ENCODE measurements around the gene KRT2.

Gene KRT2

DNA sequence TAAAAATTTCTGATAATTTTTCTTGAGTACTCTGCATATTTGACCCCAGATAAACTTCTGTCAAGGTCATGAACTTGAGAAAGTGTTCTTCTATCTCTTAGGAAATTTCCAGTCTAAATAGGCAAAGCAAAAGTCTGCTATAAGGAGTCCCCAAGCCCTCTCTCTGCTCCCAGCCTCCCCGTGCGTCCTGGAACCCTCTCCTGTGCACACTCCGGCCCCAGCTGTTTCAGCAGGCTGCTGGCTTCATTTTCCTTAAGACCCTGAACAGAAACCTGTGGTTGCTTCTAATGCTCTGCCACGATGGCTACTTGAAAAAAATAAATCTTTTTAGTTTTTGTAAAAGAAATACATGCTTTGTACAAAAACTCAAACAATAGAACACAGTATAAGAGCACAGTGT is 14.7 kb downstream of the KRT2 start:
- no peak for DNase-seq (ENCODE audit: low spot score)

DNA sequence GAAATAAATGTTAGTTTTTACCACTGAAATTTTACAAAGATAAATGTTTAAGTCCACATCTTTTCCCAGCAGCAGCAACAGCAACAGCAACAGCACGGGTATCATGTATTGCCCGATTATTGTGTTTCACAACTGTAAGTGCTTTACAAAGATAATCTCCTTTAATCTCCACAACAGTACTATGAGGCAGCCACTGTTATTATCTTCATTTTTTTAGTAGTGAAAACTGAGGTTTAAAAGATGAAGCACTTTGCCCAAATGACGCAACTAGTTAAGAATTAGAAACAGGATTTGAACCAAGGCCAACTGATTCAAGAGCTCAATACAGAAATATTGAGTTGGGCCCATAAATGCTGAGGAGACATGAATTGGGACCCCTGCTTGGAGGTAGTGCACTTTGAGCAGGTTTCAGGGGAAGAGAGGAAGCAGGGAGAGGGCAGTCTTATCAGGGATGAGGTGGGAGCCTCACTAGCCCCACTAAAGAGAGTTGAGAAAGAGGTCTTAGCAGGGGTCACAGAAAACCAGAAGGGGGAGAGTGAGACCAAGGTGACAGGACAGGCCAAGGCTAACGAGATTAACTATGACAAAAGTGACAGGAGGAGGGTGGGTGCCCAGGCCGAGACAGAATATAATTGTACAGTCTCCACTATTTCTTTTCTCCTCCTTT is 15.3 kb downstream of the KRT2 start:
- no peak for DNase-seq (ENCODE audit: low spot score)

- DNase-seq (ENCODE audit: low spot score): no peak
These were observed 15.8 kb downstream of the KRT2 start for GRCh38 chr12:52636189-52636588.

DNA sequence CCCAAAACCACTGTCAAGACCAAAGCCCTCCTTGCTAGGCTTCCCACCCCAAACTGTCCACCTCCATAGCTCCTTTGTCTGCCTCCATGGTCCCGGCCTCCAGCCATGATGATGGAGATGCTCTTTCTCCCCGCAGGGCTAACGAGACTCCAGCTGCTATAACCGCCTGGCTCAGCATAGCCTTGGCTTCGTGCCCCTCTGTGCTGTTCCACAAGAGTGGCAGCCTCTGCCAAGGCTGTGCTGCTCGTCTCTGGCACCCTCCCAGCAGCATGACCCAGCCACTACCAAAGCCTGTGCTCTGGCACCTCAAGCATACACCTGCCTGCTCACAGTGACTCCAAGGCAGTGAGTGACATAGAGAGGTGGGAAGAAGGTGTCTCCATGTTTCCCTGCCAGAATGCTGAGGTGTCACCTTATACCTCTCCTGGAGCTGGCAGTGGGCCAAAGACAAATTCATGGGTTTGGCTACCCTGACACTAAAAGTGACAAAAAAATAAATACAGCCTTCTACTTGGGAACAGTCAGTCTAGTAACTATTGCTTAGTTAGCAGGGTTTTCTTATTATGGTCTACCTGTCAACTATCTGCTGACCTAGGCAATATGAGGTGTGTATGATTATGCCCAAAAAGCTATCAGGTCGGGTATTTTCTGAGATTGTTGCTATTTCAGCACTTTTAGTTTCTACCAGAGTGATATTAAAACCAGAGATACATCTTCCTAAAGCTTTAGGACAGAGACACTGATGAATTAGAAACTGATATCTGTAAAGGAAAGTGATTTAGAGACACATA is 17.6 kb downstream of the KRT2 start:
- peak; percentile 60 for DNase-seq (ENCODE audit: low spot score)

DNA sequence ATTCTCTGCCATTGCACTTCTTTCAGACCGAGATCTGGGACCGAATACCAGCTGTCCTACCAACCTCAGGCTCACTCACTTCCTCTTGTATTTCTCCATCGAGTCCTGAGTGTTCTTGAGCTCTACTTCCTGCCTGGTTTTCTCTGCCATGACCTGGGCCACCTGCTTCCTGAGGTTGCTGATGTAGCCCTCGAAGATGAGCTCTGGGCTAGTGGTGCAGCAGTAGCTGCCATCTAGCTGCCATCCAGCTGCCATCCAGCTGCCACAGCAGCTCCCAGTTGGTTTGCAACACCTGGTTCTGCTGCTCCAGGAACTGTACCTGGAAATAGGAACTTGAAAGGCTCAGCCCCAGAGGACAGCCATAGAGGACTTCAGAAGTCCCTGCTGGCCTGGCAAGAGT is 18.6 kb downstream of the KRT2 start:
- DNase-seq (ENCODE audit: low spot score): no peak

- no peak for DNase-seq (ENCODE audit: low spot score)
These were observed 19.4 kb downstream of the KRT2 start for GRCh38 chr12:52632656-52633055.

GRCh38 chr12:52631676-52632459 is 20.1 kb downstream of the KRT2 start:
- no peak for DNase-seq (ENCODE audit: low spot score)

DNA sequence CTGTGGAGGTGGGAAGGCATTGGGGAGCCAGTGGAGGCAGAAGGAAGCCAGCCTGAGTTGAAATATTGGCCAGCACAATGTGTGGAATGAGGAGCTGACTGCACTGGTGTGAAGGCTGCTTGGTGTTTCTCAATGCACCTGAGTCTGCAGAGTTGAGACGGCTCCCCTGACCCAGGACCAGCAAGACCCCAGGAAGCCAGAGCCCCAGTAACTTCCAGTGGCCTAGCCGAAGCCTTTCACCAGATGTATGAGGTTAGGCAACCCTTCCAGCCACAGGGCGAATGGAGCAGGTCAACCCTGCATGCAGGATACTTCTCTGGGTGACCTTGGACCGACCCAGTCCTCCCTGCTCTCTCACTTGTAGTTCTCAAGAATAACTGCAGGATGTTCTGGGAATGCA is 20.7 kb downstream of the KRT2 start:
- no peak for DNase-seq (ENCODE audit: low spot score)

GRCh38 chr12:52630599-52631200 is 21.3 kb downstream of the KRT2 start:
- DNase-seq (ENCODE audit: low spot score): no peak

GRCh38 chr12:52630008-52630500 is 22.0 kb downstream of the KRT2 start:
- no peak for DNase-seq (ENCODE audit: low spot score)

DNA sequence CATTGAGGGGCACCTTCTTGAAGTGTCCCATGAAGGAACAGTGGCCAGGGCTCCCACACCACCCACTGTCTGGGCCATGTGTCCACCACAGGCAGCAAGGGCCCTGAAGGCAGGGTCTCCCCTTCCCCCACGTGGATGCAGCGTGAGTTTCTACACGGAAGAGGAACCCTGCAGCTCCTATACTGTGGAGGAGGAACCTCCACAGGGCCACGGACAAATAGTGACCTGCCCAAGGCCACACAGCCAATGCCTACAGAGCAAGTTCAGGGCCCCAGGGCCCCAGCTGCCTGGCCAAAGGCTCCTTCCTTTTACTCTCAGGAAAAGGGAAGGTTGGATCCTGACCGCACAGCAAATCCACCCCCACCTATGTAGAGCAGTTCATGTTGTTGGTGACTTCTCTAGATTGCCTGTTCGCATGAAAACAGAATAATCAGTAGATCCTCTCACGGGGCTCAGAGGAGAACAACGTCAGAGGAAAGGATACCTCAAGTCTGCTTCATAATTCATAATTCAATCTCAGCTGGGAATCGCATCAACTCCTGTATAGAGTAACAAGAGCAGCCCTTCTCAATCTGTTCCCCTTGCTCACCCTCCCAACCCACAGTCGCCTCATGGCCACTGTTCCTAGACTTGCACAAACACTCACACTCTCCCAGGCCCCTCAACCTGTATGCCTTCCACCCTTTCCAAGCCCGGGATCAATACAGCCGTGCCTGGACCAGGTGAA is 22.6 kb downstream of the KRT2 start:
- DNase-seq (ENCODE audit: low spot score): no peak

DNA sequence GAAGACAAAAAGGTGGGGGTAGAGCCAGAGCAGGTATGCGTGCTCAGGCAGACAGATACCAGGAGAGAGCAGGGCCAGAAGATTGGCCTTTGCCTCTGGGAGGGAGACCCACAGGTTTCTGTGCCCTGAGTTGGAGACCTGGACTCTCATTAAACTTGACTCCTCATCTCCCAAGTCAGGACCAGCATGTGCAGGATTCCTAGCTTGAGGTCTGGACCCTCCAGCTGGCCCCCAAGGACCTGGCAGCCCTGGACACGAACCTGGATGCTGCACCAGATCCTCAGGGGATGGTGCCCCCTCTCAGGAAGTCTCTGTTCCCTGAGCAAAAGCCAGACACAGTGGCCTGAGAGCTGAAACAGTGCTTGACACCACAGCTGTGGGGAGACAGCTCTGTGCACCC is 23.2 kb downstream of the KRT2 start:
- DNase-seq (ENCODE audit: low spot score): no peak

GRCh38 chr12:52628111-52628507 is 23.9 kb downstream of the KRT2 start:
- DNase-seq (ENCODE audit: low spot score): no peak

GRCh38 chr12:52627395-52628110 is 24.5 kb downstream of the KRT2 start:
- no peak for DNase-seq (ENCODE audit: low spot score)

DNA sequence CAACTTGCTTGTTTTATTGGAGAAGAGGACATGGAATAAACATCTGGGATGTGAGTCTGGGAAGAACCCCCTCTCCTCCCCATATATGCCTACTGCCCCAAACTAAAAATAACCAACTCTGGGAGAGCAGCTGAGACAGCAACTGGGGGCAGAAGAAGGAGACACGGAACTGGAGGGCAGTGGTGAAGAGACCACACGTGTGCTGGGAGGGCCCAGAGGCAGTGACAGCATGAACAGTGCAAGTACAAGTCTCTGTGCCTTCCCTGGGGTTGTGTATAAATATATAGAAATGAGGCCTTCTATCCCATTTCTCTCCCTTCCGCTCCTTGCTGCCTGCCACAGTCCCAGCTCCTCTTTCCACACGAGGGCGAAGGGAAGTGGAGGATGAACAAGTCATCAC is 29.7 kb downstream of the KRT2 start:
- no peak for DNase-seq (ENCODE audit: low spot score)

GRCh38 chr12:52618866-52619265 is 33.1 kb downstream of the KRT2 start:
- DNase-seq (ENCODE audit: low spot score): no peak

DNA sequence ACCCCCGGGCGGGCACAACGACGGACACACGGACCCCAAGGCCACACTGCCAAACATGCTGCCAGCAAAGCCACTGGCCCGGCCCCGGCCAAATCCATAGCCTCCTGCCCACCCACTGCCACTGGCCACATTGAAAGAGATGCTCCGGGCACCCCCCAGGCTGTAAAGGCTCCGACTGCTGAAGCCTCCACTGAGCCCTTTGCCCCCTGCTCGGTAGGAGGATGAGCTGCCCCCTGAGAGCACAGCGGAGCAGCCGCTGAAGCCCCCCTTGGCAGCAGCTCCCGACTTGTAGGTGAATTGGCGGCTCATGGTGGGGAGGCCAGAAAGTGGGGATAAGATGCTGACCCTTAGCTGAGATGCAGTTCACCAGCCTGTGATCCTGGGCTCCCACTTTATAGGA is 33.8 kb downstream of the KRT2 start, which contains the start of gene KRT73:
Gene KRT73 (minus strand): TSS at position 344 of the 400 bp plus-strand sequence. CDS start 35 bp downstream, at position 309.
- DNase-seq (ENCODE audit: low spot score): no peak

GRCh38 chr12:52617403-52617785 is 34.6 kb downstream of the KRT2 start:
- no peak for DNase-seq (ENCODE audit: low spot score)

DNA sequence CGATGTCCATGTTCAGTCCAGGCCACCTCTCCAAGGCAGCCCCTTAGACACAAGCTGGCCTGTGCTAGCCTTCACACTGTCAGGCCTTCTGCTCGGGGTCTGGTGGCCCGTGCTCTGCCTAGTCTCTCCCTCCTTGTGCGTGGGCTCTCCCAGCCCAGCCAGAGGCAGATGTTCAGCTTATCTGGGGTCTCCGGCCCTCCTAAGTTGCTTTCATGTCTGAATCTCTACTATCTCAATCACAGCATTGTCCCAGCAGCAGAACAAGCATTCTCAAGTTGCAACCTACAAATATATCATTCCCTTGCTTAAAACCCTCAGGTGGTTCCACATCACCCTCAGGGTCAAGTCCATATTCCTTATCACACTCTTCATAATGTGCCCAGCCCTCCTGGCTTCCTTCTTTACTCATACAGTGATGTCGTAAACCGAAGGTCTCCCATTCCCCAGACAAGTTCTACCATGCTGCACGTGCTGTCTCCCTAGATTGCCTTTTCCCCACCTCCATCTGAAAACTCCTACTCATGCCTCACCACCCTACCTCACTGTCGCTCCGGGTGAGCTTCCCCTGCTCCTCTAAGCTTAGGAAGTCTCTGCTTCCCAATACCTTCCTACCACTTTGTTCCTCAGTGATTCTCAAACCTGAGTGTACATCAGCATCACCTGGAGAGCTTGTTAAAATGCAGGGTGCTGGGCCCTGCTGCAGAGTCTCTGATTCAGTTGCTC is 35.2 kb downstream of the KRT2 start:
- DNase-seq (ENCODE audit: low spot score): no peak

- no peak for DNase-seq (ENCODE audit: low spot score)
These were observed 36.1 kb downstream of the KRT2 start for GRCh38 chr12:52615912-52616311.

All from hematopoietic multipotent progenitor cell treated with erythropoietin and hydrocortisone succinate and interleukin-3 and kit ligand, for 17 days (in vitro differentiated cells).